OCI-LY7 (cell line): ENCODE results near the gene KIF1B.

Source experiments
- CTCF ChIP-seq: fragments of 200-600 bp; sonication (generic); conservative IDR thresholded peaks from 2 replicates; pipeline ENCODE4 v1.5.1; 2014; ENCODE audit warnings: mild to moderate bottlenecking, antibody characterized with exemption, low read length, moderate library complexity, mixed read lengths
- EZH2phosphoT487 ChIP-seq: fragments of 200-600 bp; sonication (generic); IDR thresholded peaks from 2 replicates; pipeline ENCODE4 v1.6.1; 2018; ENCODE audit warnings: low read depth, borderline replicate concordance, mild to moderate bottlenecking, mixed run types, antibody characterized with exemption, low read length, moderate library complexity, mixed read lengths

- TF ChIP-seq EZH2phosphoT487 (no peak), CTCF (no peak)
Observed at GRCh38 chr1:10195570-10195969, 14.8 kb upstream of the KIF1B start.
